Stimulated activated naive B cell treated with anti-CD40 and anti-IgM and Interleukin-4, amounts not matched to agents 10 μg/mL and 1 μg/mL and 100 μg/mL, for 72 hours (primary cell): Measurements from ENCODE around the gene DHRS7.

Source experiments
- ATAC-seq, 2 donors: fragments of 150-1000 bp; cut with Tn5 transposase; replicated peaks; 2 replicates each; pipeline ENCODE4 v1.10.0; 2021; ENCODE audit warnings: moderate library complexity in 1 of 2
- DNase-seq: peaks from one replicate; pipeline ENCODE4 v3.0.0; 2021
- H3K27ac Mint-ChIP-seq: one replicate; pipeline ENCODE4 v1.8.0; 2022; ENCODE audit warnings: mild to moderate bottlenecking, mixed read lengths
- H3K27me3 Mint-ChIP-seq, 2 donors: one replicate each; pipeline ENCODE4 v1.8.0; 2022; ENCODE audit warnings: mixed read lengths in 2 of 2
- H3K36me3 Mint-ChIP-seq, 2 donors: one replicate each; pipeline ENCODE4 v1.8.0; 2022; ENCODE audit warnings: mixed read lengths in 2 of 2, mild to moderate bottlenecking in 1 of 2
- H3K4me1 Mint-ChIP-seq, 2 donors: one replicate each; pipeline ENCODE4 v1.8.0; 2022; ENCODE audit warnings: mixed read lengths in 2 of 2, mild to moderate bottlenecking in 1 of 2
- H3K4me3 Mint-ChIP-seq, 2 donors: one replicate each; pipeline ENCODE4 v1.8.0; 2022; ENCODE audit warnings: mild to moderate bottlenecking in 2 of 2, mixed read lengths in 2 of 2, moderate library complexity in 1 of 2
- H3K9me3 Mint-ChIP-seq, 2 donors: one replicate each; pipeline ENCODE4 v1.8.0; 2022; ENCODE audit warnings: mixed read lengths in 2 of 2, mild to moderate bottlenecking in 1 of 2

Gene DHRS7

DNA sequence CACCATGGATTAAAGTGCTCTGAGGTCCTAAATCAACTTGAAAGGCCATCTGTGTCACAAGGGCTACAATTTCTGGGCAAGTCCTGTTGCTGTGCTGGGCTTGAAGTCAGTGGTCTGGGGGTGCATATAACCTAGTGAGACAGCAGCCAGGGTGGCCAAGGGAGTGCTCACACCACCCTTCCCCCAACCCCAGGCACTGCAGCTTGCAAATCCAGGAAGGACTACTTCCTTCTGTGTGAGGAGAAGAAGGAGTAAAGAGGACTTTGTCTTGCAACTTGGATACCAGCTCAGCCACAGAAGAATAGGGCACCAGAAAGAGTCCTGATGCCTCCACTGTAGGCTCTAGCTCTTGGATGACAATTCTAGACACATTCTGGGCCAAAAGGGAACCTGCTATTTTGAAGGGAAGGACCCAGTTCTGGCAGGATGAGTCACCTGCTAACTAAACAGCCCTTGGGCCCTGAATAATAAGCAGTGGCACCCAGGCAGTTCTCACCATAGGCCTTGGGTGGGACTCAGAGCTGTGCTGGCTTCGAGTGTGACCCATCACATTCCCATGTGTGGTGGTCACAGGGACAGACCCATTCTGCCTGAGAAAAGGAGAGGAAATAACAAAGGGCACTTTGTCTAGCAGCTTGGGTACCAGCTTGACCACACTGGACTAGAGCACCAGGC, 32.6 kb upstream of the DHRS7 start:
- no peaks in the 10 kb centered on the region for H3K4me1 Mint-ChIP-seq
- H3K27ac Mint-ChIP-seq = no peak overlapping the region

DNA sequence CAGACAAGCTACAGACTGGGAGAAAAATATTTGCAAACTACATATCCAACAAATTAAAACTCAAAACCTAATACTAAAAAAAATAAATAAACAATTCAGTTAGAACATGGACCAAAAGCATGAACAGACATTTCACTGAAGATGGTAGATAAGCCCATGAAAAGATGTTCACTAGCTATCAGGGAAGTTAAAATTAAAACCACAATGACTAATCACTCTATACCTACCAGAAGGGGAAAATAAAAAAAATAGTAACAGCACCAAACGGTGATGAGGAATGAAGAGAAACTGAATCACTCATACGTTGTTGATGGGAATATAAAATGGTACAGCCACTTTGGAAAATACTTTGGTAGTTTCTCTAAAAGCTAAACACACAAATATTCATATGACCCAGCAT, 31.1 kb upstream of the DHRS7 start:
- DNase-seq = no peak
- H3K27ac Mint-ChIP-seq = no peak overlapping the region
- H3K4me3 Mint-ChIP-seq = no peak overlapping the region

More for the DNA sequence above, 32.6 kb upstream of the DHRS7 start:
- DNase-seq (no peak), ATAC-seq (peak in 1 of 2 donors; percentile 20)
- Mint-ChIP-seq H3K4me3 (no peak overlapping the region), H3K36me3 (peaks cover 7 to 13% of the 10 kb centered on the region in 2 donors), H3K27me3 (peaks cover 26 to 45% of the 10 kb centered on the region in 2 donors), H3K9me3 (peaks cover 14 to 20% of the 10 kb centered on the region in 2 donors)

GRCh38 chr14:60195179-60195810, 30.1 kb upstream of the DHRS7 start:
- Mint-ChIP-seq H3K36me3 (peaks cover 7 to 13% of the 10 kb centered on the region in 2 donors), H3K27me3 (peaks cover 27 to 32% of the 10 kb centered on the region in 2 donors), H3K4me3 (no peak overlapping the region), H3K4me1 (no peaks in the 10 kb centered on the region), H3K9me3 (peaks cover 9 to 20% of the 10 kb centered on the region in 2 donors), H3K27ac (no peak overlapping the region)
- ATAC-seq (no peak), DNase-seq (no peak)

More for the DNA sequence above, 31.1 kb upstream of the DHRS7 start:
- Mint-ChIP-seq H3K36me3 (peaks cover 7 to 13% of the 10 kb centered on the region in 2 donors), H3K9me3 (peaks cover 11 to 20% of the 10 kb centered on the region in 2 donors), H3K27me3 (peaks cover 27 to 41% of the 10 kb centered on the region in 2 donors), H3K4me1 (no peaks in the 10 kb centered on the region)
- peak in 1 of 2 donors; percentile 27 for ATAC-seq

GRCh38 chr14:60189923-60190840, 25.0 kb upstream of the DHRS7 start:
- no peak overlapping the region for H3K27ac Mint-ChIP-seq
- H3K4me3 Mint-ChIP-seq = no peak overlapping the region
- DNase-seq (no peak), ATAC-seq (peak in 1 of 2 donors; percentile 55)
- H3K9me3 Mint-ChIP-seq = no peaks in the 10 kb centered on the region
- no peaks in the 10 kb centered on the region for H3K36me3 Mint-ChIP-seq
- peaks cover 4 to 7% of the 10 kb centered on the region in 2 donors for H3K27me3 Mint-ChIP-seq
- no peaks in the 10 kb centered on the region for H3K4me1 Mint-ChIP-seq

DNA sequence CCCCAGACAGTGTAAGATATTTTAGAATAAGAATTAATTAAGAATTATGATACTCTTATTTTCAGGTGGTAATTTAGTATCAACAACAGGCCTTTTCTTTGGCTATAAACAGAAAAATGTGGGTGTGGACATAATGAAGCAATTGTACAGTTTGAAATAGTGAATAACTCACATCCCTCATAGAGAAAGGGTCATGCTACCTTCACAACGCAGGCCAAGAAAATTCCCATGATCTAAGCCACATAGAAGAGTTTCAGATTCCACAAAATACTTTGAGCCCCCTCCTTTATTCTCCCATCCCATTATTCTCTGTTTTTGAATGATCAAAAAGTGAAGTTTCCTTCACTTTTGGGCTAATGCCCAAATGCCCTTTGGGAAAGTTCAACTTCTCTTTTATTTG, 23.5 kb upstream of the DHRS7 start:
- DNase-seq (no peak), ATAC-seq (no peak)
- H3K36me3 Mint-ChIP-seq = no peaks in the 10 kb centered on the region
- no peak overlapping the region for H3K4me3 Mint-ChIP-seq
- no peaks in the 10 kb centered on the region for H3K9me3 Mint-ChIP-seq
- H3K27me3 Mint-ChIP-seq = peaks cover 0 to 6% of the 10 kb centered on the region in 2 donors
- H3K4me1 Mint-ChIP-seq = peaks cover 2 to 8% of the 10 kb centered on the region in 2 donors
- H3K27ac Mint-ChIP-seq = no peak overlapping the region

GRCh38 chr14:60188115-60188514, 22.9 kb upstream of the DHRS7 start:
- ATAC-seq (no peak), DNase-seq (no peak)
- no peaks in the 10 kb centered on the region for H3K9me3 Mint-ChIP-seq
- peaks cover 6 to 14% of the 10 kb centered on the region in 2 donors for H3K4me1 Mint-ChIP-seq
- no peak overlapping the region for H3K4me3 Mint-ChIP-seq
- H3K27me3 Mint-ChIP-seq = peaks cover 0 to 4% of the 10 kb centered on the region in 2 donors
- no peak overlapping the region for H3K27ac Mint-ChIP-seq
- H3K36me3 Mint-ChIP-seq = no peaks in the 10 kb centered on the region

DNA sequence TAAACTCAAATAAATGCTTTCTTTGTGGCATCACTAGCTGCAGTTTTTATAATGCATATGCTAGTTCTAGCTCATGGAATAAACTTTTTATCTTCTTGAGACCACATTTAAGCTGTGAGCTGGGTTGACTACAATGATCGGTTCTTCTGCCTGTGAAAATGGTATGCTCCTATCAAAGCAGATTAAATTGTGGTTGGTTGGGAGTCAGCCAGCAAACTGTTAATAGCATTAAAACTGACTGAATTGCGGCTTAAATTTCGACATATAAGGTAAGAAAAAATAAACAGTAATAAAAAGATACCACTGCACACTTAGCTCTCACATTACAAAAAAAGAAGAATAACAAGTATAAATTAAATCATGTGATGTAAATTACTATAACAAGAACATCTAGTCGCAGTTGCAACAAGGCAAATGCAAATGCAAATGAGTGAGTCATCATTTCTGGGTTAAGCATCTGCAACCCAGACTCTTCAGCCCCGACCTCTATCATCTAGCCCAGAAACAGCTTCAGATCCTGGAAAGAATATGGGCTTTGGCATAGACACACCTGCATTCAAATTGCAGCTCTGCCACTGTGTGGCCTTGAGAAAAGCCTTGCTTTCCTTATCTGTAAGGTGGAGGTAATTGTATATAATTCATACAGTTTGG, 19.8 kb upstream of the DHRS7 start:
- no peak for ATAC-seq
- no peak for DNase-seq
- H3K27me3 Mint-ChIP-seq = no peaks in the 10 kb centered on the region
- H3K9me3 Mint-ChIP-seq = peaks cover 0 to 6% of the 10 kb centered on the region in 2 donors
- no peaks in the 10 kb centered on the region for H3K36me3 Mint-ChIP-seq
- no peak overlapping the region for H3K27ac Mint-ChIP-seq
- no peak overlapping the region for H3K4me3 Mint-ChIP-seq
- peaks cover 10 to 20% of the 10 kb centered on the region in 2 donors for H3K4me1 Mint-ChIP-seq

DNA sequence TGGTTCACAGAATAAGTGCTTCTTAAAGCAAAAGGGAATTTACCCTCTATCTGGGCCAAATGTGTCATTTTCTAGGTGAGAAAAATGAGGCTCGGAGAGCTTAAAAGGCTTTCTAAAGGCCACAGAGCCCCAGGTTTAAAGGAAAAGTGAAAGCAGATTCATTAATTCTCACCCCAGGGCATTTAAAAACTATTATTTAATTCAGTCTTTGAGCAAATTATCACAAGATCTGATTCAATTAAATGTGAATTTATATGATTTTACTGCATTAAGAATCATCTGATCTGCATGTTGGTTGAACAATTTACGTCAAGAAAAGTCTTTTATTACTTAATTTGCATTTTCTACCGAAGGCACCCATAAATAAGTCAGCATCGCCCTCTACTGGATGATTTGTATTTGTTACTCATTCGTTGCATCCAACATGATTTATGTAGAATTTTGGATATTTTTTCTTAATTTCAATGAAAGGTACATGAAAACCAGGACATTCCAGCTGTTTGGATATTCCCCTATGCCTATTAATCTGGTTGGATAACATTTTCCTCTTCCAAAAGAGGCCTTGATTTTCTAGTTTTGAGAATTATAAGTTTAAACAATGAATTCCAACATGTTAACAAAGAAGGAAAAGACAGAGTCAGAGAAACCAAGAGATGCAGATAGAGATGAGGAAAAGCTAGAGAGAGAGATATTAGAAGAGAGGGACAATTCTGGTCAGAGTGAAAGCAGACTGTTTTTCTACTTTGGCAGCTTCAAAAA, 19.1 kb upstream of the DHRS7 start:
- no peak for DNase-seq
- Mint-ChIP-seq H3K27me3 (no peaks in the 10 kb centered on the region), H3K27ac (peak overlapping the region; percentile 67), H3K9me3 (peaks cover 0 to 6% of the 10 kb centered on the region in 2 donors), H3K4me1 (peaks cover 10 to 20% of the 10 kb centered on the region in 2 donors), H3K36me3 (no peaks in the 10 kb centered on the region), H3K4me3 (peak overlapping the region; percentile 74 to 78)
- peak; percentile 55 to 74 for ATAC-seq

GRCh38 chr14:60183741-60184140, 18.5 kb upstream of the DHRS7 start:
- no peaks in the 10 kb centered on the region for H3K27me3 Mint-ChIP-seq
- DNase-seq = no peak
- peaks cover 0 to 6% of the 10 kb centered on the region in 2 donors for H3K9me3 Mint-ChIP-seq
- H3K36me3 Mint-ChIP-seq = no peaks in the 10 kb centered on the region
- H3K4me1 Mint-ChIP-seq = peaks cover 10 to 20% of the 10 kb centered on the region in 2 donors
- ATAC-seq = peak; percentile 45 to 64
- H3K27ac Mint-ChIP-seq = peak overlapping the region; percentile 67
- peak overlapping the region; percentile 74 to 78 for H3K4me3 Mint-ChIP-seq

DNA sequence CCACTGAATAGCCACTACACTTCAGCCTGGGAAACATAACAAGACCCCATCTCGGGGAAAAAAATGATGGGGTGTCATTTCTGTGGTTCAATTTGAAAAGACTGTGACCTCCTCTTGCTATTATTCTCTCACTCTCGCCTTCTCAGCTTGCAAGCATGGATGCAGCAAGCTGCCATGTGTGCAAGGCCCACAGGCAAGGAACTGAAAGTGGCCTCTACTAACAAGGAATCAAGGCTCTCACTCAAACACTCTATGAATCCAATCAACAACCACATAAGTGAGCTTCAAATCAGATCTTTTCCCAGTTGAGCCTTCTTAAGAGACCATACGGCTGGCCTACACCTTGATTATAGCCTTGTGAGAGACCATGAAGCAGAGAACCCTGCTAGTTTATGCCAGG, 17.9 kb upstream of the DHRS7 start:
- Mint-ChIP-seq H3K27ac (no peak overlapping the region), H3K4me1 (peaks cover 10 to 20% of the 10 kb centered on the region in 2 donors), H3K27me3 (no peaks in the 10 kb centered on the region), H3K36me3 (no peaks in the 10 kb centered on the region), H3K9me3 (peaks cover 0 to 6% of the 10 kb centered on the region in 2 donors), H3K4me3 (no peak overlapping the region)
- ATAC-seq = peak; percentile 54 to 59
- DNase-seq = no peak

DNA sequence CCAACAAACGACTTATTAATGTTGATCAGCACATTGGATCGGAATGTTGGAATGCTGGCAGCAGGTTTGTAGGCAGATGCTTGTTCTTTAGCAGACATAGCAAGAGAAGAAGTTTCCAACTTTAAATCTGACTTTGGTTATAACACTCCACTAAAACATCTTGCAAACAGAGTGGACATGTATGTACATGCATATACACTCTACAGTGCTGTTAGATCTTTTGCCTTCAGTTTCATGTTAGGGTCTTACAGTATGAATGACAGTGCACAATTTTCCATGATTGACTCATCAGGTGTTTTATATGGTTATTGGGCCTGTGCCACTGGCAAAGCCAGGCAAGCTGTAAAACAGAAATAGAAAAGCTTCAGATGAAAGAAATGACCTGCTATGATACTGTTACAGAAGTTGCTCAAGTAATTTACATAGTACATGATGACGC, 14.3 kb upstream of the DHRS7 start:
- Mint-ChIP-seq H3K27ac (no peak overlapping the region), H3K27me3 (no peaks in the 10 kb centered on the region), H3K9me3 (peaks cover 0 to 6% of the 10 kb centered on the region in 2 donors), H3K4me1 (peaks cover 14 to 23% of the 10 kb centered on the region in 2 donors), H3K4me3 (no peak overlapping the region), H3K36me3 (peaks cover 0 to 2% of the 10 kb centered on the region in 2 donors)
- DNase-seq (no peak), ATAC-seq (no peak)

GRCh38 chr14:60178820-60179219, 13.6 kb upstream of the DHRS7 start:
- Mint-ChIP-seq H3K9me3 (peaks cover 0 to 6% of the 10 kb centered on the region in 2 donors), H3K27me3 (no peaks in the 10 kb centered on the region), H3K4me1 (peaks cover 14 to 19% of the 10 kb centered on the region in 2 donors), H3K4me3 (no peak overlapping the region), H3K27ac (no peak overlapping the region), H3K36me3 (peaks cover 0 to 2% of the 10 kb centered on the region in 2 donors)
- ATAC-seq (no peak), DNase-seq (no peak)

GRCh38 chr14:60178164-60178563, 13.0 kb upstream of the DHRS7 start:
- H3K4me3 Mint-ChIP-seq = no peak overlapping the region
- no peak overlapping the region for H3K27ac Mint-ChIP-seq
- H3K9me3 Mint-ChIP-seq = peaks cover 0 to 6% of the 10 kb centered on the region in 2 donors
- H3K36me3 Mint-ChIP-seq = peaks cover 0 to 2% of the 10 kb centered on the region in 2 donors
- ATAC-seq = no peak
- no peak for DNase-seq
- H3K4me1 Mint-ChIP-seq = peaks cover 9 to 12% of the 10 kb centered on the region in 2 donors
- no peaks in the 10 kb centered on the region for H3K27me3 Mint-ChIP-seq
